Naive B cell (primary cell): ENCODE results near the gene STIM2. TPM values are rescaled to one million over a fixed set of nuclear protein-coding genes. Genes with fewer than 3 reads are reported as not detected.

ENCODE experiments used
- ATAC-seq, 2 donors: fragments of 150-1000 bp; cut with Tn5 transposase; 2 replicates each; pipeline ENCODE4 v1.10.0; 2021; ENCODE audit warnings: low read depth in 2 of 2, mild to moderate bottlenecking in 2 of 2, moderate library complexity in 2 of 2
- DNase-seq: peaks from one replicate; pipeline ENCODE4 v3.0.0; 2022
- H3K27ac Mint-ChIP-seq, 6 donors: one replicate each; pipeline ENCODE4 v1.8.0; 2020 to 2022; ENCODE audit warnings: mild to moderate bottlenecking in 6 of 6, mixed read lengths in 6 of 6, moderate library complexity in 5 of 6, inconsistent platforms in 2 of 6
- H3K27me3 Mint-ChIP-seq, 3 donors: one replicate each; pipeline ENCODE4 v1.8.0; 2021 to 2022; ENCODE audit warnings: mixed read lengths in 3 of 3, mild to moderate bottlenecking in 1 of 3
- H3K36me3 Mint-ChIP-seq, 2 donors: one replicate each; pipeline ENCODE4 v1.8.0; 2020 to 2022; ENCODE audit warnings: mixed read lengths in 2 of 2, inconsistent platforms in 1 of 2, mild to moderate bottlenecking in 1 of 2
- H3K4me1 Mint-ChIP-seq, 3 donors: one replicate each; pipeline ENCODE4 v1.8.0; 2020 to 2022; ENCODE audit warnings: mixed read lengths in 3 of 3, inconsistent platforms in 1 of 3, mild to moderate bottlenecking in 1 of 3, moderate library complexity in 1 of 3
- H3K4me3 Mint-ChIP-seq, 8 donors: one replicate each; pipeline ENCODE4 v1.8.0; 2020 to 2022; ENCODE audit warnings: mild to moderate bottlenecking in 8 of 8, mixed read lengths in 8 of 8, moderate library complexity in 8 of 8, inconsistent platforms in 2 of 8
- H3K9me3 Mint-ChIP-seq, 7 donors: one replicate each; pipeline ENCODE4 v1.8.0; 2020 to 2022; ENCODE audit warnings: mixed read lengths in 7 of 7, mild to moderate bottlenecking in 5 of 7, inconsistent platforms in 2 of 7, moderate library complexity in 1 of 7
- polyA plus RNA-seq, 6 donors: library from polyadenylated mRNA; unstranded; fragments of 300-500 nt; fragmentation: Illumina TruSeq; gene quantifications; one replicate each; pipeline ENCODE4 v1.2.3, GENCODE V29; 2021; ENCODE audit warnings: low read depth in 6 of 6

STIM2 gene
- polyA plus RNA-seq, 6 donors from 2014 or later: 35.5 to 63.2 (median 46.0) TPM

DNA sequence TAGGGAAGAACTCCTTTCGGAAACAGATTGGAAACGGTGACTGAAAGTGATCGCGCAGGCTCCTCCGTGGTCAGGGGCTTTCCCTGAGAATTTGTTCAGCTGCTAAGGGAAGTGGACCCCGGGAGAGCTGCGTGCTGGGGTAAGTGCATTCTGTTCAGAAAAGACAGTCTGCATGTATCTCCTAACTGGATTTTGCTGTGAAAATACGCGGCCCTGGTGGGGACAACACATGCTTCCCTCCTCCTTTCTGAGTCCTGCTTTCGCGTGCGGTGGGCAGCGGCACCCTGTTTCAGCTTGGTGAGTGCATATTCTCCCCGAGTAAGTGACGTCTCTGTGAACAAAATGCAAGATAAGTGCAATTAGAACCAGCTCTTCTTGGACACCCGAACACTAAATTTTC, 195.6 kb downstream of the STIM2 start:
- peak overlapping the region in 1 of 6 donors; percentile 27 for H3K27ac Mint-ChIP-seq
- no peaks in the 10 kb centered on the region for H3K36me3 Mint-ChIP-seq
- peak overlapping the region in 1 of 8 donors; percentile 47 for H3K4me3 Mint-ChIP-seq
- H3K9me3 Mint-ChIP-seq: no peaks in the 10 kb centered on the region
- H3K4me1 Mint-ChIP-seq: no peaks in the 10 kb centered on the region
- ATAC-seq: no peak
- peaks cover 32 to 38% (median 34%) of the 10 kb centered on the region in 3 donors for H3K27me3 Mint-ChIP-seq
- DNase-seq: no peak

DNA sequence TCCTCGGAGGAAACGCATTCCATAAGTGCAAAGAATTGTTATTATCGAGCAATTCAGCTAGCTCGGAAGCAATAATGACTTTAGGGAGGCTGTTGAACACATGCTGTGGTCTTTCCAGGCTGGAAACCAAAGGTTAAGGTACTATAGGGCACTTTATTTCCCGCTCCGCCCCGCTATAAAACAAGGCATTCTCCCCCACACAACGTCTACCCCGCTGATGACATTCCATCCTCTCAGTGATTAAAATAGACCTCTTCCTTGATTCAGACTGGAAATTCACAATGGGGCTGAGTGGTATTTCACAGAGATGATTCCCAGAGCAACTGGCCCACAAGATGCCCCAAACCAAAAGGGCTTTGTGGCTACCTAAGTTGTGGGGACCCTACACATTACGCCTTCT, 196.4 kb downstream of the STIM2 start:
- Mint-ChIP-seq H3K36me3 (no peaks in the 10 kb centered on the region), H3K9me3 (no peaks in the 10 kb centered on the region), H3K27me3 (peaks cover 33 to 39% (median 33%) of the 10 kb centered on the region in 3 donors), H3K27ac (no peak overlapping the region), H3K4me1 (no peaks in the 10 kb centered on the region), H3K4me3 (no peak overlapping the region)
- no peak for DNase-seq
- no peak for ATAC-seq

GRCh38 chr4:27057662-27058061, 197.0 kb downstream of the STIM2 start:
- no peaks in the 10 kb centered on the region for H3K36me3 Mint-ChIP-seq
- H3K27me3 Mint-ChIP-seq: peaks cover 28 to 39% (median 39%) of the 10 kb centered on the region in 3 donors
- H3K9me3 Mint-ChIP-seq: no peaks in the 10 kb centered on the region
- ATAC-seq (no peak), DNase-seq (no peak)
- H3K27ac Mint-ChIP-seq: no peak overlapping the region
- H3K4me3 Mint-ChIP-seq: no peak overlapping the region
- H3K4me1 Mint-ChIP-seq: no peaks in the 10 kb centered on the region

- no peak overlapping the region for H3K4me3 Mint-ChIP-seq
- no peaks in the 10 kb centered on the region for H3K4me1 Mint-ChIP-seq
- H3K9me3 Mint-ChIP-seq: no peaks in the 10 kb centered on the region
- ATAC-seq: no peak
- H3K36me3 Mint-ChIP-seq: no peaks in the 10 kb centered on the region
- H3K27ac Mint-ChIP-seq: no peak overlapping the region
- no peak for DNase-seq
- H3K27me3 Mint-ChIP-seq: peaks cover 19 to 39% (median 30%) of the 10 kb centered on the region in 3 donors
Measured at GRCh38 chr4:27058819-27059406, 198.3 kb downstream of the STIM2 start.

GRCh38 chr4:27059446-27059845, 198.8 kb downstream of the STIM2 start:
- DNase-seq (no peak), ATAC-seq (no peak)
- Mint-ChIP-seq H3K4me3 (no peak overlapping the region), H3K27me3 (peaks cover 19 to 38% (median 29%) of the 10 kb centered on the region in 3 donors), H3K27ac (no peak overlapping the region), H3K9me3 (no peaks in the 10 kb centered on the region), H3K36me3 (no peaks in the 10 kb centered on the region), H3K4me1 (no peaks in the 10 kb centered on the region)

- Mint-ChIP-seq H3K36me3 (no peaks in the 10 kb centered on the region), H3K27ac (no peak overlapping the region), H3K4me1 (no peaks in the 10 kb centered on the region), H3K9me3 (no peaks in the 10 kb centered on the region), H3K27me3 (peaks cover 17 to 21% (median 21%) of the 10 kb centered on the region in 3 donors), H3K4me3 (no peak overlapping the region)
- ATAC-seq: no peak
- DNase-seq: no peak
Measured at GRCh38 chr4:27062256-27062655, 201.6 kb downstream of the STIM2 start.

- no peaks in the 10 kb centered on the region for H3K4me1 Mint-ChIP-seq
- DNase-seq (no peak), ATAC-seq (no peak)
- no peak overlapping the region for H3K27ac Mint-ChIP-seq
- H3K27me3 Mint-ChIP-seq: peaks cover 12 to 30% (median 26%) of the 10 kb centered on the region in 3 donors
- no peak overlapping the region for H3K4me3 Mint-ChIP-seq
- H3K9me3 Mint-ChIP-seq: peaks cover 0 to 6% (median 5%) of the 10 kb centered on the region in 7 donors
- H3K36me3 Mint-ChIP-seq: no peaks in the 10 kb centered on the region
Measured at GRCh38 chr4:27066591-27066990, 205.9 kb downstream of the STIM2 start.

GRCh38 chr4:27068151-27068867, 207.7 kb downstream of the STIM2 start:
- H3K9me3 Mint-ChIP-seq: peaks cover 0 to 6% (median 5%) of the 10 kb centered on the region in 7 donors
- DNase-seq: no peak
- no peak overlapping the region for H3K4me3 Mint-ChIP-seq
- no peak overlapping the region for H3K27ac Mint-ChIP-seq
- H3K4me1 Mint-ChIP-seq: no peaks in the 10 kb centered on the region
- H3K27me3 Mint-ChIP-seq: peaks cover 9 to 30% (median 16%) of the 10 kb centered on the region in 3 donors
- no peak for ATAC-seq
- H3K36me3 Mint-ChIP-seq: no peaks in the 10 kb centered on the region
